Posterior cingulate gyrus (tissue), 11 donors: Measurements from ENCODE around the gene ATP1B4.

Experiments
- DNase-seq, 10 donors: peaks; one replicate each; pipeline versions ENCODE4 v3.0.0 to v3.0.0-alpha.2; 2020 to 2021; ENCODE audit warnings: mixed read lengths in 3 of 10
- intact Hi-C: fragments of 100-400 bp; cut with DNase I; formaldehyde crosslinking; loops from one replicate; pipeline ENCODE4 v1.15.1; 2023

Gene ATP1B4

GRCh38 chrX:120367402-120368109, 5.7 kb downstream of the ATP1B4 start:
- DNase-seq = no peak
- intact Hi-C loops = loop anchor here (10.0 kb wide), 1 partner anchor 87 kb away; no protein-coding TSS in a partner anchor

DNA sequence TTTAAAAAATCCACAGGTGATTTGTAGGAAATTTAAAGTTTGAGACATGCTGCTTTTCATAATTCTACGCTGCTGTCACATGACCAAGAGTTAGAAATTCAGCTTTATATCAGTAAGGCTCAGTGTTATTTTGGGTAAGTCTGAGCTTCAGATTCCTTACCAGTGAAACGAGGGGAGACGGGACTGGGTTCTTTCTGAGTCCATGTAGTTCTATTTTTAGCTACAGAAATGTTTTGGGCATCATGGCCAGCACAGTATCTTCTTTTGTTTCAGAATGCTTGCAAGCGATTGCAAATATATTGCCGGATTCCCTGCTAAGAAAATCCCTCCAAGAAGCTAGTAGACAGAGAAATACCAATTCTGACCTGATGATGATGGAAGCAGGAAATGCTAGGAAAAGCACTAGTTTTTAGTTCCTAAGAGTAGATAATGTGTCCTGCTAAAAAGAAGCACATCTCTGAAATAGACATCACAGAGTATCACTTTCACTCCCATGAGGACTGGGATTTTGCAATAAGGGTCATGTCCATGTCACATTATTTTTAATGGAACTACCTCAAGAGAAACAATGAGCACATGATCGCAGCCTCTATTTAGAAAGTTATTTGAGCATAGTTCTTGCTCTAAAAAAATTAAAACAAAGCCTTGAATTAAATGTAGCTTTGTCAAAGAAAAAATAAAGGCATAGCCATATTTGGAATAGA, 10.9 kb downstream of the ATP1B4 start:
- intact Hi-C loops = no loop called here

DNA sequence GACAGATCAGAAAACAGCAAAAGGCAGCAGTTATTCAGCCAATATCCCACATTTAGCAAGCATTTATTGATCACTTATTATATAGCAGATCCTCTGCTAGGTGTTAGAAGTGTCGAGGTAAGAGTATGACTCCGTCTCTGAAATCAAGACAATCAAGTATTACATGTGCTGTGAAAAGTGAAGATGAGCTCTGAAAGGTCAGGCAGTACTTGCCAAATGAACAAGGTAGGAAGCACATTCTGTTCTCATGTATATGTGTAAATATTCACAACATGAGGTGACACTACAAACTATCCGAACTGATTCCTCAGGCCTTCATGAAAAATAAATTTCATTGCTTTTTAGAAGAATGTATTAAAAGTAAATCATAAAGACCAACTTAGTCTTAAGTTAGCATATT, 15.3 kb downstream of the ATP1B4 start:
- intact Hi-C loops = no loop called here
- DNase-seq = no peak

More for the DNA sequence above, 10.9 kb downstream of the ATP1B4 start:
- DNase-seq = no peak

GRCh38 chrX:120377715-120378114, 15.8 kb downstream of the ATP1B4 start:
- no peak for DNase-seq
- intact Hi-C loops = no loop called here

- no peak for DNase-seq
- intact Hi-C loops = no loop called here
These were observed 16.7 kb downstream of the ATP1B4 start for GRCh38 chrX:120378570-120378969.

GRCh38 chrX:120379937-120380681, 18.2 kb downstream of the ATP1B4 start:
- intact Hi-C loops = no loop called here
- no peak for DNase-seq

DNA sequence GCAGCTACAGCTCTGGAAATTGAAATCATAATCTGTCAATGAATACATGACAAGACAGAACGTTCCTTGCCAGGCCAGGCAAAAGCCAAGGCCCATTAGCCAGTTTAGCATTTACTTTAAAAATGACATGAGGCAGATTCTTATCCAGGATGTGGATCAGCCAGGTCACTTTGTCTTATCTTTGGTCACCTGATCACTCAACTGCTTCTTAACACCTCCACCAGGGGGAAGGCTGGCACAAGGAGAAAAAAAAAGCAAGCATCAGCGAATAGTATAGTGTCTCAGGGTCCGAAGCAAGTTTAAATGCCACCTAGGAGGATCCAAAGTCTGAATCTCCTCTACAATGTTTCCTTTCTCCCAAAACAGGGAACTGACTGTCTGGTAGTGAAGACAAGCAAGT, 18.8 kb downstream of the ATP1B4 start:
- DNase-seq = no peak

DNA sequence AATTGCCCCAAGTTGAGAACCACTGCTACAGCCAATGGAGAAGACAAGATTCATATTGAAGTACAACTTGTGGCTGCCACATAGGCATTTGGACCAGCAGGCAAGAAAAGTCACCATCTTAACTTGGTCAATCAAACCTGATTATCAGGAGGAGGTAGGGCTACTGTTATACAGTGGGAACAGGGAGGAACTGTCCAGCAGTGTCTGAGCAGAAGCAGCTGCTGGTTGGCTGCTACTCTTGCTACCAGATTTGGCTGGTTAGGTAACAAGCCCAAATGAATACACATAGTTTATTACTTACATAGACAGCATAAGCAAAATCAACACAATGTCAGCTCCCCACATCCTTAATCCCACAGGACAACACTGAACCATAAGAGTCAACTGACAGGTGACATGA, 39.4 kb downstream of the ATP1B4 start:
- intact Hi-C loops = no loop called here
- no peak for DNase-seq

More for the DNA sequence above, 18.8 kb downstream of the ATP1B4 start:
- intact Hi-C loops = no loop called here

DNA sequence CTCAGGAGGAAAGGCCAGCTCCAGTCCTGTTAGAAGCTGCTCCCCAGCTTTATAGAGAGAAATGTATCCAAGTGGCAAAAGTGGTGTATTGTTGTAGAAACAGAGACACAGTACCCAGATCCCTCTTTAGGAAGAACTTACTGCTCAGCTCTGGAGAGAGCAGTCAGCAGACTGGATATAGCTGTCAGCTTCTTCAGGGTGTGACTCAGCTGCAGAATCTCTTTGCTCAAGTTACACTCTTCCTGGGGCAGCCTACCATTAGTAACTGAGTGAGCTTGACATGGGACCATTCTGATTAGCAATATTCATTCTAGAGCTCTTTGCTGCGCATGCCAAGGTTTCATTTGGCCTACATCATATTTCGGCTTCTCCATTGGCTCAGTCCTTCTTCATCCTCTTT, 40.5 kb downstream of the ATP1B4 start:
- intact Hi-C loops = no loop called here
- DNase-seq = no peak

GRCh38 chrX:120406638-120407037, 44.7 kb downstream of the ATP1B4 start:
- intact Hi-C loops = no loop called here
- no peak for DNase-seq

DNA sequence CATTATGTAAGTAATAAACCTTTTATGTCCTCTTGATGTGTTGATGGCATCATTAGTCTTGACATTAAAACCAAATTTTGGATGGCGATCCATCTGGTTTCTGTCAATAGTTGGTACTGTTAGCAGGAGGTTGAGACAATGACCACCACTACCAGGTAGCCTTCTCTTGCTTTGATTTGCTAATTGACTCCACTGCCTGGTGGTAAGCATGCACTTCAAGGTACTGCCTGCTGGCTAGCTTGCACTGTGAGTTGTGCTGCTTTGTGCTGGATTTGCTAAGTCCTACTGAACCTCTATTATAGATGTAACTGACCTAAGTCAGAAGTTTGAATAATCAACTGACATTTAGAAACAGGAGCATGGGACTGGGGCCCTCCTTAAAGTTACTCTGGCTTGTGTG, 46.3 kb downstream of the ATP1B4 start:
- DNase-seq = no peak
- intact Hi-C loops = no loop called here

DNA sequence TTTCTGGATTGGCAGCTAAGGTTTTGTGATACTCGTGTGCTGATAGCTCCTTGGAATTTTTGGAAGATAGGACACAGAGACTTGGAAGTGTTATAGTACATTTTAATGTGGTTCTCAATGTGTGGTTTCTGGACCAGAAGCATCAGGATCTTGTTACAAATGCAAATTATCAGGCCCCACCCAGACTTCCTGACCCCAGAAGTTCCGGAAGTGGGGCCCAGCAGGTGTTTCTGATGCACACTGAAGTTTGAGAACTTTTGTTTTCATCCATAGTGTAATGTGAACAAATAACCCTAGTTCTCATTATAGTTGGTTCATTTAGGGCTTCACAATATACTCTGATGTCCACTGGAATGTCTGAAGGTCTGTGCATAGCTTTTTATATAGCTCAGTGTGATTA, 57.6 kb downstream of the ATP1B4 start:
- no peak for DNase-seq
- intact Hi-C loops = no loop called here

DNA sequence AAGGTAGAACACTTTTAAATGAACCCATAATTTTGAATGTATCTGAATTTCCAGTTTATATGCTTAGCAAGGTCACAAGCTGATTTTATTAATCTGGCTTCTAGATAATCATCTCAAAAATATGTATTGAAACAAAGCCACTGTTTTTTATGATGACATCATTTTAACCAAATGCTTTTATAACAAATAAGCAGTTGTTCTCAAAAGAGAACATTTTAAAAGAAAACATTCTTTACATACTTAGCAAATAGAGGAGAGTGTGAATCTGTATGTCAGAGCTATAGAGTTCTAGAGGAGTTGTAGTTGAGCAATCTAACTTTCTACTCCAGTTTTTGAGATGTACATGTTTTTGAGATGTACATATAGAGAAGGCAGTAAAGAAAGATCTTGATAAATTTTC, 64.7 kb downstream of the ATP1B4 start:
- intact Hi-C loops = no loop called here
- no peak for DNase-seq

- intact Hi-C loops = no loop called here
- no peak for DNase-seq
These were observed 66.4 kb downstream of the ATP1B4 start for GRCh38 chrX:120428309-120428708.

GRCh38 chrX:120429776-120430540, 68.1 kb downstream of the ATP1B4 start:
- DNase-seq = no peak
- intact Hi-C loops = no loop called here
